Motor neuron (in vitro differentiated cells): ENCODE results near the gene NRG2. TPM values are rescaled to one million over a fixed set of nuclear protein-coding genes. Genes with fewer than 3 reads are reported as not detected.

Source experiments
- ATAC-seq, 8 experiments: fragments of 200-7000 bp; cut with Tn5 transposase; replicated peaks in 6 of 8; 2 replicates each; pipeline ENCODE4 v1.8.0; 2021; ENCODE audit warnings: mild to moderate bottlenecking in 8 of 8, moderate library complexity in 8 of 8
- H3K27ac ChIP-seq, 2 donors: fragments of 250-450 bp; sonication (Bioruptor Pico); 2 replicates each; pipeline ENCODE4 v1.9.0; 2021; ENCODE audit warnings: antibody characterized with exemption in 2 of 2, mild to moderate bottlenecking in 2 of 2, moderate library complexity in 1 of 2
- H3K4me1 ChIP-seq, 2 donors: fragments of 250-450 bp; sonication (Bioruptor Pico); replicated peaks in 1 of 2; 2 replicates each; pipeline ENCODE4 v1.6.1; 2021; ENCODE audit warnings: antibody characterized with exemption in 2 of 2, mild to moderate bottlenecking in 2 of 2, moderate library complexity in 1 of 2
- H3K4me3 ChIP-seq, 5 donors: fragments of 250-450 bp; sonication (Bioruptor Pico); 2 replicates each; pipeline ENCODE4 v1.9.0; 2021; ENCODE audit warnings: antibody characterized with exemption in 5 of 5, mild to moderate bottlenecking in 5 of 5, moderate library complexity in 4 of 5
- WGBS, 10 experiments: fragments of 450-650 bp; shearing (Covaris generic); methylation state at CpG; one replicate each; pipeline ENCODE4 v1.0.0; 2022; 5-methylcytosine and 5-hydroxymethylcytosine counted together
- in situ Hi-C, 9 experiments: fragments of 400-800 bp; cut with MboI; loops; one replicate each; pipeline ENCODE4 v1.15.0; 2021; ENCODE audit warnings: low sequenced_read_pairs in 9 of 9, low pct_unique_long_range_greater_than_20kb in 2 of 9; ENCODE audit not compliant: unreplicated experiment in 9 of 9
- total RNA-seq, 8 experiments: library from RNA; unstranded; fragments of 300-600 nt; gene quantifications; 2 replicates each; pipeline versions ENCODE4 v1.2.3 to v1.2.4, GENCODE V29; 2022

Gene NRG2
- total RNA-seq, 8 experiments from 2014 or later = 0.28 to 1.8 (median 0.71) TPM; not detected in 1

DNA sequence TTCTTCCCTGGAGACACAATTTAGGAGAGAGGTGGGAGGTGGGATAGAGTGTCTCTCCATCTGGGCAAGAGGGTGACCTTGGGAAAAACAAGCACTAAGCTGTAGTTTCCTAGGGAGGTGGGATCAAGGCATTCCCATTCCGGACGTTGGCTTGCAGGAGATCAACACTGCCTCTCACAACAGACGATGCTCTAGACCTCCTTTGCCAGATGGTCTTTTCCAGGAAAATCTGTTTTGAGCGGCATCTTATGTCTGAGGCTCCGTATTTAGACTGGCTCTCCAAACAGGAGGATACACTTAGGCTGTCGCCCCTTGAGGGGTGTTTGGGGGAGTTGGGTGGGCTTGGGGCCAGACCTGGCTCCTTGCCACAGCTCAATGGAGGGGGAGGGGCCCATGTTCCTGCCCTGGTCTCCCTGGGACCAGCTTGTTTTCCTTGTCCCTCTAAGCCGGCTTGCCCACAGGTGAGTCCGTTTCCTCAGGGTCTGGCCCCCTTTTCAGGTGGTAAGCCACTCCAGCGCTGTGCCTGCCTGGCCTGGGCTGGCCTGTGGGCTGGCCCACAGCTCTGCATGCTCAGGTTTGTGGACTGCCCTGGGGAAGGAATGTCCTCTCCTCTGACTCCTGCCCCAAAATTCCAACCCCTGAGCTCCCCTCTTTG, 245.1 kb downstream of the NRG2 start:
- no peak for ATAC-seq
- in situ Hi-C loops = loop anchor here in 8 of 9 experiments (10.0 to 25.0 kb wide), 5 partner anchors 47 to 364 kb away; partner anchors contain the start of gene DNAJC18 (in 1 of the 8)
- no peak overlapping the region for H3K4me3 ChIP-seq
- no peak overlapping the region for H3K27ac ChIP-seq
- 46 to 80% (median 60%) methylated on average over 1 to 8 of the region's 9 CpGs; no CpG with 5 or more reads in 5 of the 10 experiments for WGBS, 10 experiments
- H3K4me1 ChIP-seq = peaks cover 8 to 12% of the 10 kb centered on the region in 2 donors

DNA sequence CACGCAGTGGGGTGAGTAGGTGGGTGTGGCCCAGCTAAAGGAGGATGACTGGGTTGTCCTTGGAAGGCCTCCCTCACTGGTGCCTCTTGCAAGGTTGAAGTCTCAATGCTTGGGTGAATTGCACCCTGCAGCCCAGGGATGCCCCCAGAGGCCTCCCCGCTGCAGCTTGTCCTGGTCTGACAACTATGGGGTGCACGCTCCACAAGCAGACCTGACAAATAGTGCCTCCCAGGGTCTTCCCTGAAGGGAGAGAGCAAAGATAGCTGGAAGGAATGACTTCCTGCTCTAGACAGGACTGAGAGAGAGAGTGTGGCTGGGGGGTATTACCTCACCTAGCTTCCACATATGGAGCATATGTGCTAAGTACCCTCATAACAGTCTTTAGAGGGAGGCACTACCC, 245.8 kb downstream of the NRG2 start:
- 60 to 67% (median 63%) methylated on average over 1 to 3 of the region's 3 CpGs; no CpG with 5 or more reads in 7 of the 10 experiments for WGBS, 10 experiments

More for the DNA sequence above, 245.8 kb downstream of the NRG2 start:
- in situ Hi-C loops = loop anchor here in 8 of 9 experiments (10.0 to 25.0 kb wide), 5 partner anchors 47 to 365 kb away; partner anchors contain the start of gene DNAJC18 (in 1 of the 8)
- peaks cover 8 to 12% of the 10 kb centered on the region in 2 donors for H3K4me1 ChIP-seq
- no peak for ATAC-seq
- peak overlapping the region in 2 of 5 donors; percentile 54 to 75 for H3K4me3 ChIP-seq
- H3K27ac ChIP-seq = no peak overlapping the region

Other genes starting within 250 kb of the NRG2 start
- 10 to 100 TPM in 3 of 8 experiments, 1 to 10 TPM in 2, under 1 TPM in 1, not detected in 2; 0.17 to 12.5 (median 9.6) TPM for gene PSD2, start 247.5 kb downstream of the NRG2 start, total RNA-seq
- 10 to 100 TPM in 4 of 8 experiments, 1 to 10 TPM in 4; 3.0 to 18.9 (median 8.0) TPM for gene PURA, start 70.8 kb upstream of the NRG2 start, total RNA-seq
- gene IGIP, start 82.6 kb upstream of the NRG2 start, total RNA-seq = 10 to 100 TPM in 1 of 8 experiments, 1 to 10 TPM in 7; 1.0 to 11.6 (median 3.5) TPM
- gene CYSTM1, start 131.9 kb upstream of the NRG2 start, total RNA-seq = 100 to 1,000 TPM in 1 of 8 experiments, 10 to 100 TPM in 7; 18.8 to 102 (median 28.2) TPM